GM12865 (cell line): ENCODE results near the gene MKX.

Experiments
- DNase-seq: peaks from one replicate; pipeline ENCODE4 v3.0.0; 2010; ENCODE audit warnings: low read depth
- H3K4me3 ChIP-seq: 2 replicates; pipeline ENCODE4 v1.5.1; 2011; ENCODE audit warnings: mild to moderate bottlenecking, low read depth, low read length, control low read depth
- CTCF ChIP-seq: IDR thresholded peaks from 2 replicates; pipeline ENCODE4 v1.5.1; 2011; ENCODE audit warnings: low read length, control low read depth, low read depth, inconsistent platforms; ENCODE audit not compliant: insufficient read depth; ENCODE audit errors: missing control alignments

MKX gene

DNA sequence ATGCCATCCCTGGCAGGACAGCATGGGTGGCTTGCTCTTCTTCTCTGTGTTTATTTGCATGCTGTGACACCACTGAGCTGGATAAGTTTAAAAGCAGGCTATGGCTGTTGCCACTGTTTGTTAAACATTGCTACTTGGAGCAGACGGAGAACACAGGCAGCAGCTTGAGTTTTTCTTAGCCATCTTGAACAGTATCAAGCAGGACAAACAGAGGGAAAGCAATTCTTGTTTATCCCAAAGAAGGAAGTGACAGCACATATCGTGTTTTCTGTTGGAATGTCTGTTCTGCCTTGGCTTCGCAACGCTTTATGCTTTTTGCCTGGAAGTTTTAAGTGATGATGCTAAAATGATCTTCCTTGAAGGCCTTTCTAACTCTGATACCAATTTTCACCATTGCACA lies 73.8 kb downstream of the MKX start:
- no peak for TF ChIP-seq CTCF
- no peak overlapping the region for H3K4me3 ChIP-seq

DNA sequence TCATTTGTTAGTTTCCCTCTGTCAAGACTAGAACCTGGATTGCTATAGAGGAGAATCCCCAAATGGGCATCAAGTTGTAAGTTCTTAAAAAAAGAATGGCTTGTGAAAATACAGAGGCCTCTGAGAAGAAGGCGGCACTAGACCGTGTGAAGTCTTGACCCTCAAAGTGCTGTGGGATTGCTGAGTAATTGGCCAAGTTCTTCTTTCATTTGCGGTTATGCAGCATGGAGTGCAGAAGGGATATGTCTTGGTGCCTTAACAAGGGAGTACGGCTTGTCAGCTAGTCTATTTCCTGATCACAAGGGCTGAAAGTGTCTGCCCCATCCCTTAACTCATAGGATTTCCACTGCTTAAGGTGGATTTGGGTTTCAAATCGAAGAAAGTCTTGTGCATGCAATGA lies 81.2 kb downstream of the MKX start:
- no peak for TF ChIP-seq CTCF
- DNase-seq = no peak

More for the DNA sequence above, 73.8 kb downstream of the MKX start:
- no peak for DNase-seq

GRCh38 chr10:27663621-27664020 lies 82.0 kb downstream of the MKX start:
- no peak for DNase-seq
- no peak overlapping the region for H3K4me3 ChIP-seq
- TF ChIP-seq CTCF = no peak

More for the DNA sequence above, 81.2 kb downstream of the MKX start:
- no peak overlapping the region for H3K4me3 ChIP-seq

DNA sequence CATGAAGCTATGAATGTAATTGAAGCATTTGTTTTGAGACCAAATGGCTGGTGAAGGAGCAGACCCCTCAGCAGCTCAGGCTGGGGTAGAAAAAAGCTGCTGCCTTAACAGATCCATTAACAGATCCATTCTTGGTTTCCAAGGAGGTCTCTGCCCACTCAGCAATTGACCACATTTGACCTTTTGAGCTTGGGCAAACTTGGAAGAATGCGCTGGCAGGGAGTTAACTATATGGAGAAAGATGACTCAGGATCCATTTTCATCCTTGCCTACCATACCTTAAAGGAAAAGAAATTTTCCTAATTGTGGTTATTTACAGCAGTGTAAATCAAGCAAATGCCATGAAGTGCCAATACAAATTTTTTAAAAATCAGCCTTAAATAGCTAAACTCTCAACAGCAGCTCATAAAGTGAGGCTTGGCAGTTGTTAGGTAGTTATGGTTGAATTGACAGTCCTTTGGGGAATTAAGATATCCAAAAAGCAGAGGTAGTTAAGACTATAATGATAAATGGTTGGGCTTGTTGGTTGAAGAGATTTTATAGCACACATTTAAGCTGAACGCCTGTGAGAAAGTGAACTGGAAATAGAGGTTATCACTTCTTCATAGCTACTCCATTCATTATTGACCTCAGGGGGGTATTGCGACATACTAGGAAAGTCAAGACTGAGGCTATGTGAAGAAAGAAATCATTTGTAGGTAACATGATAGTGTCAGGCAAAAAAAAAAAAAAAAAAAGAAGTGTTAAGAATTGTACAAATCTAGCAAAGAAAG lies 83.9 kb downstream of the MKX start:
- no peak for DNase-seq
- H3K4me3 ChIP-seq = no peak overlapping the region
- TF ChIP-seq CTCF = no peak

GRCh38 chr10:27660711-27661110 lies 84.9 kb downstream of the MKX start:
- TF ChIP-seq CTCF = no peak
- DNase-seq = no peak

DNA sequence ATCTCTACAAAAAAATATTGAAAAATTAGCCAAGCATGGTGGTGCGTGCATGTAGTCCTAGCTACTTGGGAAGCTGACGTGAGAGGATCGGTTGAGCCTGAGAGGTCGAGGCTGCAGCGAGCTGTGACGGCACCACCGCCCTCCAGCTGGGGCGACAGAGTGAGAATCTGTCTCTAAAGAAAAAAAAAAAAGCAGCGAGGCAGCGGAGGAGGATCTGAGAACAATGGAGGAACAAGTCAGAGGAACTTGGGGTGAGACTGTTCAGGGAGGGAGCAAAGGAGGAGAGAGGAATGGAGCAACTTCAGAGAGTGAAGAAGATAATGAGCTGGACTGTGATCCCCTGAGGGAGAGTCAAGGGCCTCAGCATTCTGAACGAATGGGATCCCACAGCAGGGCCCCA lies 85.4 kb downstream of the MKX start:
- no peak overlapping the region for H3K4me3 ChIP-seq
- no peak for TF ChIP-seq CTCF
- DNase-seq = no peak

More at GRCh38 chr10:27660711-27661110, 84.9 kb downstream of the MKX start:
- H3K4me3 ChIP-seq = no peak overlapping the region

DNA sequence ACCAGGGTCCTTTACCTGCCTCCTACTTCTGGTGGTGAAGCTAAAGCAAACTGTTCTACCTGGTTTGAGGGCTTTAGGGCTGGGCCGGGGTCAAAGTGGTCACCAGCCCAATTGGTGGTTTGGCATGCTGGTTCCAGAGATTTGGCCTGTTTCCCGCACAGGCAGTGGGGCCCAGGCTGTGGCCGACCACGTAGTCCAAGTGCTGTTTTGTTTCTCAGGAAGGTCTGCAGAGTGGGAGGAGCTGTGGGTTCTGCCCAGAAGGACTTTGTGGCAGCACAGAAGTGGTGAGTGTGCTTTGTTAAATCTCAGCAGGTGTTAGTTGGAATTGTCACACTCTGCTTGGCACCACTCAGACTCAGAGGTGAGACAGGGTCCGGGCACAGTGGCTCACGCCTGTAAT lies 85.8 kb downstream of the MKX start:
- DNase-seq = no peak
- H3K4me3 ChIP-seq = no peak overlapping the region
- no peak for TF ChIP-seq CTCF
